Keratinocyte (primary cell): ENCODE results near the gene BNC2. TPM values are rescaled to one million over a fixed set of nuclear protein-coding genes. Genes with fewer than 3 reads are reported as not detected.

Source experiments
- DNase-seq: peaks from one replicate; pipeline ENCODE4 v3.0.0-alpha.2; 2011; ENCODE audit warnings: low read depth, missing footprints, low spot score
- FAIRE-seq: peaks from 2 replicates; lab custom pipeline; 2011; peaks lifted over from hg19 to GRCh38; lab: Jason Lieb, UNC
- H2AFZ ChIP-seq: 2 replicates; pipeline ENCODE4 v1.6.0; 2012; ENCODE audit warnings: low read length, control low read depth, inconsistent platforms; ENCODE audit not compliant: control insufficient read depth
- H3K27ac ChIP-seq: 2 replicates; pipeline ENCODE4 v1.5.1; 2011; ENCODE audit warnings: low read length; ENCODE audit not compliant: control insufficient read depth, insufficient read depth
- H3K27me3 ChIP-seq: 3 replicates; pipeline ENCODE4 v1.6.0; 2011; ENCODE audit warnings: low read length; ENCODE audit not compliant: control insufficient read depth, insufficient read depth; ENCODE audit errors: extremely low read depth
- H3K36me3 ChIP-seq, 2 experiments: 2 replicates in 1 of 2; 3 replicates in 1 of 2; pipeline ENCODE4 v1.5.1; 2011; ENCODE audit warnings: low read length in 2 of 2, mild to moderate bottlenecking in 1 of 2; ENCODE audit not compliant: control insufficient read depth in 2 of 2, insufficient read depth in 2 of 2; ENCODE audit errors: extremely low read depth in 1 of 2
- H3K4me1 ChIP-seq: 3 replicates; pipeline ENCODE4 v1.5.1; 2011; ENCODE audit warnings: low read length; ENCODE audit not compliant: control insufficient read depth, insufficient read depth; ENCODE audit errors: extremely low read depth
- H3K4me2 ChIP-seq: 3 replicates; pipeline ENCODE4 v1.6.0; 2011; ENCODE audit warnings: low read depth, low read length; ENCODE audit not compliant: control insufficient read depth, insufficient read depth; ENCODE audit errors: extremely low read depth
- H3K4me3 ChIP-seq, 3 experiments: fragments of 200-600 bp in 1 of 3; sonication (generic) in 1 of 3; 2 replicates in 2 of 3; 3 replicates in 1 of 3; pipeline ENCODE4 v1.5.1; 2011 to 2016; ENCODE audit warnings: low read length in 3 of 3, mild to moderate bottlenecking in 3 of 3, control low read depth in 2 of 3, inconsistent platforms in 1 of 3, low read depth in 1 of 3, mixed read lengths in 1 of 3, mixed run types in 1 of 3, moderate library complexity in 1 of 3; ENCODE audit not compliant: control insufficient read depth in 2 of 3, insufficient read depth in 2 of 3; ENCODE audit errors: extremely low read depth in 1 of 3
- H3K79me2 ChIP-seq: 2 replicates; pipeline ENCODE4 v1.6.0; 2012; ENCODE audit warnings: low read length; ENCODE audit not compliant: control insufficient read depth, insufficient read depth
- H3K9ac ChIP-seq: 3 replicates; pipeline ENCODE4 v1.6.0; 2011; ENCODE audit warnings: low read length; ENCODE audit not compliant: control insufficient read depth, insufficient read depth; ENCODE audit errors: extremely low read depth
- H3K9me1 ChIP-seq: 3 replicates; pipeline ENCODE4 v1.6.0; 2011; ENCODE audit warnings: low read length; ENCODE audit not compliant: control insufficient read depth, insufficient read depth; ENCODE audit errors: extremely low read depth
- H3K9me3 ChIP-seq: 2 replicates; pipeline ENCODE4 v1.5.1; 2012; ENCODE audit warnings: low read depth, low read length; ENCODE audit not compliant: control insufficient read depth
- H4K20me1 ChIP-seq: 3 replicates; pipeline ENCODE4 v1.6.0; 2011; ENCODE audit warnings: low read length; ENCODE audit not compliant: control insufficient read depth, insufficient read depth; ENCODE audit errors: extremely low read depth
- EZH2 ChIP-seq: IDR thresholded peaks from one replicate; pipeline ENCODE4 v1.6.1; 2012; ENCODE audit warnings: inconsistent platforms, mild to moderate bottlenecking, low read length, moderate library complexity
- dilution Hi-C: fragments of 300-500 bp; cut with MboI; formaldehyde crosslinking; loops from one replicate; pipeline ENCODE4 v1.7.0; 2020; ENCODE audit warnings: low sequenced_read_pairs; ENCODE audit not compliant: extremely low pct_ligation_motif_present
- polyA plus RNA-seq, 5 experiments: library from polyadenylated mRNA; depleted of rRNA in 3 of 5; stranded (reverse) in 3 of 5; stranded (forward) in 1 of 5; unstranded in 1 of 5; fragments of >200 nt; gene quantifications; 1 replicate in 1 of 5; 2 replicates in 3 of 5; 3 replicates in 1 of 5; pipeline versions ENCODE4 v1.2.1 to v1.2.3, GENCODE V29; 2011 to 2012; ENCODE audit warnings: missing spikeins in 2 of 5, low read depth in 1 of 5, low replicate concordance in 1 of 5
- TF ChIP-seq, protein P1 (sequence below), 3 experiments: IDR thresholded peaks in 1 of 3; conservative IDR thresholded peaks in 1 of 3; optimal IDR thresholded peaks in 1 of 3; 2 replicates in 2 of 3; 3 replicates in 1 of 3; pipeline versions ENCODE3 to v1.5.1; 2011; ENCODE audit warnings: low read length in 3 of 3, mild to moderate bottlenecking in 3 of 3, moderate library complexity in 2 of 3, control low read depth in 1 of 3, inconsistent platforms in 1 of 3; ENCODE audit not compliant: insufficient read depth in 2 of 3; ENCODE audit errors: extremely low read depth in 1 of 3

The BNC2 gene
- polyA plus RNA-seq, 1 donor (not counting 4 experiments of a cell fraction or from before 2014, with no cell fraction given), result 1.1 TPM

DNA sequence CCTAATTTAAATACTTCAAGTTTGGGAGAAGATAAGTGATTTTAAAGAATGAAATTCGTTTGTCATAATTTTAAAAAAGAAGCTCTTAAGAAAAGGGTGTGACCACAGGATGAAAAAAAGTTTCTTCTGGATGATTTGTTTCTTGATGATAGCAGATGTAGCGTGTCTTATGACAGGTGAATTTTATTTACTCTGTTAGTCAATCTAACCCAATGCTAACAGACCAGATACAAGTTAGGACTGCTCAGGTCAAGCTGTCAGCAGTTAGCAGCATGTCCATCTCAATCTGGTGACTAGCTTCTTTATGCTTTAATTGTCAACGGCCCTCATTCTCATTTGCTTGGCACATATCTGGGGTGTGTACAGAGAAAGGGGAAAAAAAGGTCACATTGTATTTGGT lies 456.0 kb downstream of the BNC2 start:
- no peaks in the 10 kb centered on the region for H3K9me1 ChIP-seq
- no peak overlapping the region for H3K4me2 ChIP-seq
- DNase-seq (no peak), FAIRE-seq (no peak)
- H3K9me3 ChIP-seq, result no peaks in the 10 kb centered on the region
- TF ChIP-seq, protein P1, sequence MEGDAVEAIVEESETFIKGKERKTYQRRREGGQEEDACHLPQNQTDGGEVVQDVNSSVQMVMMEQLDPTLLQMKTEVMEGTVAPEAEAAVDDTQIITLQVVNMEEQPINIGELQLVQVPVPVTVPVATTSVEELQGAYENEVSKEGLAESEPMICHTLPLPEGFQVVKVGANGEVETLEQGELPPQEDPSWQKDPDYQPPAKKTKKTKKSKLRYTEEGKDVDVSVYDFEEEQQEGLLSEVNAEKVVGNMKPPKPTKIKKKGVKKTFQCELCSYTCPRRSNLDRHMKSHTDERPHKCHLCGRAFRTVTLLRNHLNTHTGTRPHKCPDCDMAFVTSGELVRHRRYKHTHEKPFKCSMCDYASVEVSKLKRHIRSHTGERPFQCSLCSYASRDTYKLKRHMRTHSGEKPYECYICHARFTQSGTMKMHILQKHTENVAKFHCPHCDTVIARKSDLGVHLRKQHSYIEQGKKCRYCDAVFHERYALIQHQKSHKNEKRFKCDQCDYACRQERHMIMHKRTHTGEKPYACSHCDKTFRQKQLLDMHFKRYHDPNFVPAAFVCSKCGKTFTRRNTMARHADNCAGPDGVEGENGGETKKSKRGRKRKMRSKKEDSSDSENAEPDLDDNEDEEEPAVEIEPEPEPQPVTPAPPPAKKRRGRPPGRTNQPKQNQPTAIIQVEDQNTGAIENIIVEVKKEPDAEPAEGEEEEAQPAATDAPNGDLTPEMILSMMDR (optimal IDR thresholded peaks at IDR 0.05 in 1 of 3, IDR thresholded peaks at IDR 0.05 in 1 of 3, conservative IDR thresholded peaks at IDR 0.05 in 1 of 3; ENCODE audit: extremely low read depth in 1 of 3, insufficient read depth in 2 of 3, low read length in 3 of 3), result no peak
- no peak for TF ChIP-seq EZH2
- no peaks in the 10 kb centered on the region for H3K79me2 ChIP-seq
- no peaks in the 10 kb centered on the region for H3K27me3 ChIP-seq
- H3K36me3 ChIP-seq, result no peaks in the 10 kb centered on the region
- dilution Hi-C loops, result no loop called here
- no peaks in the 10 kb centered on the region for H4K20me1 ChIP-seq
- peaks cover 13% of the 10 kb centered on the region for H3K4me1 ChIP-seq
- no peak overlapping the region for H2AFZ ChIP-seq
- H3K9ac ChIP-seq, result no peak overlapping the region
- H3K27ac ChIP-seq, result no peak overlapping the region
- H3K4me3 ChIP-seq, result no peak overlapping the region

DNA sequence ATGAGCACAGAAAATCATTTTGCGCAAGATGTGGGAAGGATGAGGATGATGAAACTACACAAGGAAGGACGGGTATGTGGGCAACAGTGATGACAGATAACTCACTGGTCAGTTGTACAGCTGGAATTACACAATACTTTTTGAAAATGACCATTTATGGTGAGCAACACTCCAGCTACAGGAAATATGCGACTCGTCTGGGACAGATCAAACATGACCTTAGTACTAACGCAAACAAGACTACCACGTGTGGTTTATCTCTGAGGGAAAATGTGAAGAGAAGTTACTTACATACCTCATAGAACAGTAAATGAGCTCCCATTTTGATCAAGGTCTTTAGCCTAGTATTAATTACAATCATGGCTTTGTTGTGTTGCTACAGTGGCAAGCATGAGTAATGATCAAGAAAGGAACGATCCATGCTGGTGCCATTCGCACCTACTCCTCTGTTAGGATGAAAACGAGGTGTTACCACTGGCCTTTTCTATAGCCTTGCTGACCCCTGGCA lies 456.9 kb downstream of the BNC2 start:
- TF ChIP-seq EZH2, result no peak
- TF ChIP-seq, protein P1 (optimal IDR thresholded peaks at IDR 0.05 in 1 of 3, IDR thresholded peaks at IDR 0.05 in 1 of 3, conservative IDR thresholded peaks at IDR 0.05 in 1 of 3; ENCODE audit: extremely low read depth in 1 of 3, insufficient read depth in 2 of 3, low read length in 3 of 3), result no peak
- Histone ChIP-seq H3K9me3 (no peaks in the 10 kb centered on the region), H3K27me3 (no peaks in the 10 kb centered on the region), H4K20me1 (no peaks in the 10 kb centered on the region), H3K27ac (no peak overlapping the region), H2AFZ (no peak overlapping the region), H3K4me1 (peaks cover 13% of the 10 kb centered on the region), H3K4me3 (no peak overlapping the region), H3K79me2 (no peaks in the 10 kb centered on the region), H3K36me3 (no peaks in the 10 kb centered on the region), H3K9me1 (no peaks in the 10 kb centered on the region), H3K9ac (no peak overlapping the region), H3K4me2 (no peak overlapping the region)
- dilution Hi-C loops, result no loop called here
- no peak for DNase-seq
- FAIRE-seq, result no peak
